Measurements from ENCODE around the gene SPATA31D1. TPM values are rescaled to one million over a fixed set of nuclear protein-coding genes. Genes with fewer than 3 reads are reported as not detected.

Gene SPATA31D1
- total RNA-seq, 1 experiment from 2014 or later, result not detected

DNA sequence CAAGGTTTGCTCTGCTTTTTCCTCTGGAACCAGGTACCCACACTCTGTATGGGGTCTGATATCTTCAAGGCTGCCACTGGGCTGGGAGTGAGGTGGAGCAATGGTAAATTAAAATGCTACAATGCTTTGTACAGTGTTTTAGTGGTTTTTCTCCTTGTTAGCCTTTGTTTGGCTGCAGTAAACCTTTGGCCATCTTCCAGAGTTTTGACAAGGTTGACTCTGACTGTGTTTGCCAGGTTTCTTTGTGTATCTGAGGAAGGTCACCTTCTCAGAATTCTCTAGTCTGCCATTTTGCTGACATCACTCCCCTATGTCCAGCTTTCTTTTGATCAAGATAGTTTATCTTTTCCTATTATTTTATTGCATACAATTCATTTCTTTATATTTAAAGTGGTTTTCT lies 11.2 kb downstream of the SPATA31D1 start:
- H3K36me3 Mint-ChIP-seq, result no peaks in the 10 kb centered on the region
- TF ChIP-seq FOXK1 (CRISPR knock-in tag; IDR thresholded peaks at IDR 0.05) (no peak), IRF2 (CRISPR knock-in tag; IDR thresholded peaks at IDR 0.05; ENCODE audit: borderline replicate concordance, low read depth) (no peak), OVOL2 (CRISPR knock-in tag; IDR thresholded peaks at IDR 0.05; ENCODE audit: borderline replicate concordance) (no peak), PRRX2 (CRISPR knock-in tag; IDR thresholded peaks at IDR 0.05) (no peak), ZNF219 (CRISPR knock-in tag; IDR thresholded peaks at IDR 0.05; ENCODE audit: borderline replicate concordance) (no peak), ZNF423 (CRISPR knock-in tag; IDR thresholded peaks at IDR 0.05) (no peak), ESRRA (CRISPR knock-in tag; IDR thresholded peaks at IDR 0.05; ENCODE audit: borderline replicate concordance) (no peak), RORB (CRISPR knock-in tag; IDR thresholded peaks at IDR 0.05) (no peak), JUN (CRISPR knock-in tag; IDR thresholded peaks at IDR 0.05) (no peak)
- TF ChIP-seq, protein P1, sequence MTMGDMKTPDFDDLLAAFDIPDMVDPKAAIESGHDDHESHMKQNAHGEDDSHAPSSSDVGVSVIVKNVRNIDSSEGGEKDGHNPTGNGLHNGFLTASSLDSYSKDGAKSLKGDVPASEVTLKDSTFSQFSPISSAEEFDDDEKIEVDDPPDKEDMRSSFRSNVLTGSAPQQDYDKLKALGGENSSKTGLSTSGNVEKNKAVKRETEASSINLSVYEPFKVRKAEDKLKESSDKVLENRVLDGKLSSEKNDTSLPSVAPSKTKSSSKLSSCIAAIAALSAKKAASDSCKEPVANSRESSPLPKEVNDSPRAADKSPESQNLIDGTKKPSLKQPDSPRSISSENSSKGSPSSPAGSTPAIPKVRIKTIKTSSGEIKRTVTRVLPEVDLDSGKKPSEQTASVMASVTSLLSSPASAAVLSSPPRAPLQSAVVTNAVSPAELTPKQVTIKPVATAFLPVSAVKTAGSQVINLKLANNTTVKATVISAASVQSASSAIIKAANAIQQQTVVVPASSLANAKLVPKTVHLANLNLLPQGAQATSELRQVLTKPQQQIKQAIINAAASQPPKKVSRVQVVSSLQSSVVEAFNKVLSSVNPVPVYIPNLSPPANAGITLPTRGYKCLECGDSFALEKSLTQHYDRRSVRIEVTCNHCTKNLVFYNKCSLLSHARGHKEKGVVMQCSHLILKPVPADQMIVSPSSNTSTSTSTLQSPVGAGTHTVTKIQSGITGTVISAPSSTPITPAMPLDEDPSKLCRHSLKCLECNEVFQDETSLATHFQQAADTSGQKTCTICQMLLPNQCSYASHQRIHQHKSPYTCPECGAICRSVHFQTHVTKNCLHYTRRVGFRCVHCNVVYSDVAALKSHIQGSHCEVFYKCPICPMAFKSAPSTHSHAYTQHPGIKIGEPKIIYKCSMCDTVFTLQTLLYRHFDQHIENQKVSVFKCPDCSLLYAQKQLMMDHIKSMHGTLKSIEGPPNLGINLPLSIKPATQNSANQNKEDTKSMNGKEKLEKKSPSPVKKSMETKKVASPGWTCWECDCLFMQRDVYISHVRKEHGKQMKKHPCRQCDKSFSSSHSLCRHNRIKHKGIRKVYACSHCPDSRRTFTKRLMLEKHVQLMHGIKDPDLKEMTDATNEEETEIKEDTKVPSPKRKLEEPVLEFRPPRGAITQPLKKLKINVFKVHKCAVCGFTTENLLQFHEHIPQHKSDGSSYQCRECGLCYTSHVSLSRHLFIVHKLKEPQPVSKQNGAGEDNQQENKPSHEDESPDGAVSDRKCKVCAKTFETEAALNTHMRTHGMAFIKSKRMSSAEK (CRISPR knock-in tag; IDR thresholded peaks at IDR 0.05; ENCODE audit: borderline replicate concordance), result no peak
- TF ChIP-seq, protein P2, sequence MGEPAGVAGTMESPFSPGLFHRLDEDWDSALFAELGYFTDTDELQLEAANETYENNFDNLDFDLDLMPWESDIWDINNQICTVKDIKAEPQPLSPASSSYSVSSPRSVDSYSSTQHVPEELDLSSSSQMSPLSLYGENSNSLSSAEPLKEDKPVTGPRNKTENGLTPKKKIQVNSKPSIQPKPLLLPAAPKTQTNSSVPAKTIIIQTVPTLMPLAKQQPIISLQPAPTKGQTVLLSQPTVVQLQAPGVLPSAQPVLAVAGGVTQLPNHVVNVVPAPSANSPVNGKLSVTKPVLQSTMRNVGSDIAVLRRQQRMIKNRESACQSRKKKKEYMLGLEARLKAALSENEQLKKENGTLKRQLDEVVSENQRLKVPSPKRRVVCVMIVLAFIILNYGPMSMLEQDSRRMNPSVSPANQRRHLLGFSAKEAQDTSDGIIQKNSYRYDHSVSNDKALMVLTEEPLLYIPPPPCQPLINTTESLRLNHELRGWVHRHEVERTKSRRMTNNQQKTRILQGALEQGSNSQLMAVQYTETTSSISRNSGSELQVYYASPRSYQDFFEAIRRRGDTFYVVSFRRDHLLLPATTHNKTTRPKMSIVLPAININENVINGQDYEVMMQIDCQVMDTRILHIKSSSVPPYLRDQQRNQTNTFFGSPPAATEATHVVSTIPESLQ (CRISPR knock-in tag; IDR thresholded peaks at IDR 0.05), result no peak
- TF ChIP-seq, protein P3, sequence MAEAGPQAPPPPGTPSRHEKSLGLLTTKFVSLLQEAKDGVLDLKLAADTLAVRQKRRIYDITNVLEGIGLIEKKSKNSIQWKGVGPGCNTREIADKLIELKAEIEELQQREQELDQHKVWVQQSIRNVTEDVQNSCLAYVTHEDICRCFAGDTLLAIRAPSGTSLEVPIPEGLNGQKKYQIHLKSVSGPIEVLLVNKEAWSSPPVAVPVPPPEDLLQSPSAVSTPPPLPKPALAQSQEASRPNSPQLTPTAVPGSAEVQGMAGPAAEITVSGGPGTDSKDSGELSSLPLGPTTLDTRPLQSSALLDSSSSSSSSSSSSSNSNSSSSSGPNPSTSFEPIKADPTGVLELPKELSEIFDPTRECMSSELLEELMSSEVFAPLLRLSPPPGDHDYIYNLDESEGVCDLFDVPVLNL (CRISPR knock-in tag; IDR thresholded peaks at IDR 0.05; ENCODE audit: borderline replicate concordance, low read depth), result no peak
- TF ChIP-seq, protein P4, sequence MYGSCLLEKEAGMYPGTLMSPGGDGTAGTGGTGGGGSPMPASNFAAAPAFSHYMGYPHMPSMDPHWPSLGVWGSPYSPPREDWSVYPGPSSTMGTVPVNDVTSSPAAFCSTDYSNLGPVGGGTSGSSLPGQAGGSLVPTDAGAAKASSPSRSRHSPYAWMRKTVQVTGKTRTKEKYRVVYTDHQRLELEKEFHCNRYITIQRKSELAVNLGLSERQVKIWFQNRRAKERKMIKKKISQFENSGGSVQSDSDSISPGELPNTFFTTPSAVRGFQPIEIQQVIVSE (CRISPR knock-in tag; IDR thresholded peaks at IDR 0.05; ENCODE audit: borderline replicate concordance), result no peak
- no peak overlapping the region for H3K4me3 Mint-ChIP-seq
- no peak overlapping the region for H3K27ac Mint-ChIP-seq
- CTCF ChIA-PET, result no interaction called here
- no peaks in the 10 kb centered on the region; the same call in 1 of the 2 replicates for H3K27me3 Mint-ChIP-seq (ENCODE audit: low read depth)
- no peaks in the 10 kb centered on the region for H3K4me1 Mint-ChIP-seq
- no peak for ATAC-seq
- DNase-seq (ENCODE audit: low spot score), result no peak
- POLR2A ChIA-PET, result no interaction called here
- 0 out of 2 replicates have a peak, but pooled peaks cover 8% of the 10 kb centered on the region for H3K9me3 Mint-ChIP-seq

DNA sequence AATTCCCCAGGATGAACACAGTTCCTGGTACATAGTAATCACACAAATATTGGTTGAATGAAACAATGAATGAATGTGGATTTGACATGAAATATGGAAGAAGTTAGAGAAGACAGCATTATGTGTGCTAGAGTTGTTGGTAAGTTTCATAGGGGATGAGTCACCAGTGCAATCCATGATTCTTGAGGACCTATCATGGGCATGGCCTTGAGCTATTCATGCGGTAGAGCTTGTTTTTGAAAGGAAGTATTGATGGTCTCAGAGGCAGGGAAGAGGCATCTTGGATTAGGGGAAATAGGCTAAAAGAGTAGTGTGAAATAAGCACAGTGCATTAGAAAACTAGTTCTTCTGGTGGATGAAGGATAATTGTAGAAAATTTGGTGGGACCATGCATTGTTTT lies 22.1 kb downstream of the SPATA31D1 start:
- POLR2A ChIA-PET, result no interaction called here
- no peak for ATAC-seq
- Mint-ChIP-seq H3K27me3 (ENCODE audit: low read depth) (no peaks in the 10 kb centered on the region), H3K27ac (no peak overlapping the region), H3K9me3 (peaks cover 17% of the 10 kb centered on the region), H3K36me3 (peaks cover 21% of the 10 kb centered on the region), H3K4me3 (no peak overlapping the region), H3K4me1 (peaks cover 4% of the 10 kb centered on the region)
- no peak for DNase-seq (ENCODE audit: low spot score)
- TF ChIP-seq NFYB (CRISPR knock-in tag; conservative IDR thresholded peaks at IDR 0.05; ENCODE audit: low read depth), result no peak
- CTCF ChIA-PET, result no interaction called here

DNA sequence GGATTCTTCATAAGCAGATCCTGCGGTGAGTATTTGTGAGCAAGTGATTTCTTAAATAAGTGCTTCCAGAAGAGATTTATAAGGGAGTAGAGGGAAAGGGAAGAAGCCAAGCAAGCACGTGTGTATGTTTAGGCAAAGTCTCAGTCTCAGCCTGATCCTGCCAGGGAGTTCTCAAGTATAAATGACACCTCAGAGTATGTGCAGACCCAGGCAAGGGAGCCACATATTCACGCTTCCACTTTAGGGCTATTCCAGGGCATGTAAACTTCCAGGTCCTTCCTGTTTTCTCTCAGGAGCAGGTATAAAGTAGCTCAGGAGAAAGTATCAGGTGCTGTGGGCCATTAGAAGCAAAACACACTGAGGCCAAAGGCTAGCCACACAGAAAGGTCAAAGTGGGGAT lies 22.6 kb downstream of the SPATA31D1 start:
- H3K27me3 Mint-ChIP-seq (ENCODE audit: low read depth), result no peaks in the 10 kb centered on the region
- H3K4me3 Mint-ChIP-seq, result no peak overlapping the region
- peaks cover 4% of the 10 kb centered on the region for H3K4me1 Mint-ChIP-seq
- DNase-seq (ENCODE audit: low spot score) (no peak), ATAC-seq (no peak)
- peaks cover 25% of the 10 kb centered on the region for H3K36me3 Mint-ChIP-seq
- H3K27ac Mint-ChIP-seq, result no peak overlapping the region
- CTCF ChIA-PET, result no interaction called here
- H3K9me3 Mint-ChIP-seq, result peaks cover 17% of the 10 kb centered on the region
- POLR2A ChIA-PET, result no interaction called here
- TF ChIP-seq, protein P5, sequence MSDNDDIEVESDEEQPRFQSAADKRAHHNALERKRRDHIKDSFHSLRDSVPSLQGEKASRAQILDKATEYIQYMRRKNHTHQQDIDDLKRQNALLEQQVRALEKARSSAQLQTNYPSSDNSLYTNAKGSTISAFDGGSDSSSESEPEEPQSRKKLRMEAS (CRISPR knock-in tag; IDR thresholded peaks at IDR 0.05), result no peak
- TF ChIP-seq, protein P4 (CRISPR knock-in tag; IDR thresholded peaks at IDR 0.05; ENCODE audit: borderline replicate concordance), result no peak
- TF ChIP-seq ZNF317 (CRISPR knock-in tag; IDR thresholded peaks at IDR 0.05; ENCODE audit: borderline replicate concordance, low read depth), result no peak
- TF ChIP-seq MYBL2 (CRISPR knock-in tag; IDR thresholded peaks at IDR 0.05), result no peak
- no peak for TF ChIP-seq TEAD1 (CRISPR knock-in tag; IDR thresholded peaks at IDR 0.05)
- TF ChIP-seq, protein P6, sequence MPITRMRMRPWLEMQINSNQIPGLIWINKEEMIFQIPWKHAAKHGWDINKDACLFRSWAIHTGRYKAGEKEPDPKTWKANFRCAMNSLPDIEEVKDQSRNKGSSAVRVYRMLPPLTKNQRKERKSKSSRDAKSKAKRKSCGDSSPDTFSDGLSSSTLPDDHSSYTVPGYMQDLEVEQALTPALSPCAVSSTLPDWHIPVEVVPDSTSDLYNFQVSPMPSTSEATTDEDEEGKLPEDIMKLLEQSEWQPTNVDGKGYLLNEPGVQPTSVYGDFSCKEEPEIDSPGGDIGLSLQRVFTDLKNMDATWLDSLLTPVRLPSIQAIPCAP (CRISPR knock-in tag; IDR thresholded peaks at IDR 0.05), result no peak
- TF ChIP-seq, protein P7, sequence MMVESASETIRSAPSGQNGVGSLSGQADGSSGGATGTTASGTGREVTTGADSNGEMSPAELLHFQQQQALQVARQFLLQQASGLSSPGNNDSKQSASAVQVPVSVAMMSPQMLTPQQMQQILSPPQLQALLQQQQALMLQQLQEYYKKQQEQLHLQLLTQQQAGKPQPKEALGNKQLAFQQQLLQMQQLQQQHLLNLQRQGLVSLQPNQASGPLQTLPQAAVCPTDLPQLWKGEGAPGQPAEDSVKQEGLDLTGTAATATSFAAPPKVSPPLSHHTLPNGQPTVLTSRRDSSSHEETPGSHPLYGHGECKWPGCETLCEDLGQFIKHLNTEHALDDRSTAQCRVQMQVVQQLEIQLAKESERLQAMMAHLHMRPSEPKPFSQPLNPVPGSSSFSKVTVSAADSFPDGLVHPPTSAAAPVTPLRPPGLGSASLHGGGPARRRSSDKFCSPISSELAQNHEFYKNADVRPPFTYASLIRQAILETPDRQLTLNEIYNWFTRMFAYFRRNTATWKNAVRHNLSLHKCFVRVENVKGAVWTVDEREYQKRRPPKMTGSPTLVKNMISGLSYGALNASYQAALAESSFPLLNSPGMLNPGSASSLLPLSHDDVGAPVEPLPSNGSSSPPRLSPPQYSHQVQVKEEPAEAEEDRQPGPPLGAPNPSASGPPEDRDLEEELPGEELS (CRISPR knock-in tag; IDR thresholded peaks at IDR 0.05), result no peak

All from WTC11 (cell line).